Loucy (cell line): ENCODE measurements around the gene BRS3.
"Not testable (repeated sequence)": the region's sequence is repeated elsewhere in the genome, so short reads cannot be mapped to it uniquely, and the experiment has no call there.

Experiments used
- H2AFZ ChIP-seq: fragments of 200-600 bp; sonication (generic); 2 replicates; pipeline ENCODE4 v1.6.0; 2016; ENCODE audit warnings: antibody characterized with exemption, mild to moderate bottlenecking, low read length, moderate library complexity
- H3F3A ChIP-seq: fragments of 200-600 bp; 2 replicates; pipeline ENCODE4 v1.6.0; 2016; ENCODE audit warnings: antibody characterized with exemption, low read depth, mild to moderate bottlenecking
- H3K27me3 ChIP-seq: fragments of 200-600 bp; sonication (generic); 2 replicates; pipeline ENCODE4 v1.6.1; 2014; ENCODE audit warnings: low read length, mild to moderate bottlenecking; ENCODE audit not compliant: insufficient read depth, poor library complexity, severe bottlenecking
- H3K36me3 ChIP-seq: fragments of 200-600 bp; sonication (generic); 2 replicates; pipeline ENCODE4 v1.6.1; 2016; ENCODE audit warnings: low read length; ENCODE audit not compliant: insufficient read depth
- H3K4me1 ChIP-seq: fragments of 200-600 bp; sonication (generic); 2 replicates; pipeline ENCODE4 v1.5.1; 2014; ENCODE audit warnings: low read length, mild to moderate bottlenecking; ENCODE audit not compliant: insufficient read depth, poor library complexity, severe bottlenecking
- H3K4me2 ChIP-seq: fragments of 200-600 bp; sonication (generic); 2 replicates; pipeline ENCODE4 v1.6.0; 2014; ENCODE audit warnings: antibody characterized with exemption, low read length, low read depth, mild to moderate bottlenecking; ENCODE audit not compliant: poor library complexity, severe bottlenecking
- H3K4me3 ChIP-seq: fragments of 200-600 bp; sonication (generic); 2 replicates; pipeline ENCODE4 v1.5.1; 2014; ENCODE audit warnings: low read length, mild to moderate bottlenecking, mixed read lengths; ENCODE audit not compliant: poor library complexity, severe bottlenecking
- H3K79me2 ChIP-seq: fragments of 200-600 bp; sonication (generic); 2 replicates; pipeline ENCODE4 v1.6.1; 2014; ENCODE audit warnings: low read length; ENCODE audit not compliant: insufficient read depth
- H3K9ac ChIP-seq: fragments of 200-600 bp; sonication (generic); 2 replicates; pipeline ENCODE4 v1.6.0; 2014; ENCODE audit warnings: mild to moderate bottlenecking, low read depth, low read length, moderate library complexity; ENCODE audit not compliant: poor library complexity, severe bottlenecking
- H3K9me2 ChIP-seq: fragments of 200-600 bp; sonication (generic); replicated peaks from 2 replicates; pipeline ENCODE4 v1.6.1; 2016; ENCODE audit warnings: low read depth, low read length, mixed read lengths
- H3K9me3 ChIP-seq: fragments of 200-600 bp; sonication (generic); 2 replicates; pipeline ENCODE4 v1.6.1; 2014; ENCODE audit warnings: mild to moderate bottlenecking, antibody characterized with exemption, low read length, low read depth; ENCODE audit not compliant: insufficient read depth
- H4K20me1 ChIP-seq: fragments of 200-600 bp; sonication (generic); 2 replicates; pipeline ENCODE4 v1.6.0; 2014; ENCODE audit warnings: antibody characterized with exemption, low read length, mild to moderate bottlenecking; ENCODE audit not compliant: insufficient read depth, poor library complexity, severe bottlenecking
- EZH2phosphoT487 ChIP-seq: fragments of 200-600 bp; IDR thresholded peaks from 2 replicates; pipeline ENCODE4 v1.6.1; 2018; ENCODE audit warnings: antibody characterized with exemption, mild to moderate bottlenecking, moderate library complexity, borderline replicate concordance
- TF ChIP-seq, protein P1 (sequence below): fragments of 200-600 bp; sonication (generic); conservative IDR thresholded peaks from 2 replicates; pipeline ENCODE4 v1.5.1; 2014; ENCODE audit warnings: mild to moderate bottlenecking, antibody characterized with exemption, low read length

BRS3 gene

DNA sequence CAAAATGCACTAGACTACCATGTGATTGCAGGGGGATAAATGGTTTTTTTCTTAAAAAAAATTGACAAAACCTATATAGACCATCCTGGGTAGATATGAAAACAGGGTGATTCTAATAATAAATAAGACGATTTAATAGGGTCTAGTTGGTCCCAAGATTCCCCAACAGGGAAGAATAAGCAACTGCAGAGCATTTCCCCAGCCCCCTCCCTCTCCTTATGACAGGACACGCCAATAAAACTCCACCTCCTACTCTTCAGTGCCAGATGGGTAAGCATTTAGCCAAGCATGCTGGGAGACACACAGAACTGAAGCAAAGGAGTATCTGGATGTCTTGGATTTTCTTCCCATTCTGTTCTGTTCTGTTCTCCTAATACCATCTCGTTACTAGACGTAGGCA is at the start of gene BRS3:
BRS3 (plus strand) TSS at position 301 of the 400 bp plus-strand sequence. CDS start 168 bp downstream, outside the sequence.
- no peak within 1 kb of the TSS for H3K9ac ChIP-seq
- no peak within 1 kb of the TSS for H2AFZ ChIP-seq
- H3K4me3 ChIP-seq, result no peak within 1 kb of the TSS
- TF ChIP-seq, protein P1, sequence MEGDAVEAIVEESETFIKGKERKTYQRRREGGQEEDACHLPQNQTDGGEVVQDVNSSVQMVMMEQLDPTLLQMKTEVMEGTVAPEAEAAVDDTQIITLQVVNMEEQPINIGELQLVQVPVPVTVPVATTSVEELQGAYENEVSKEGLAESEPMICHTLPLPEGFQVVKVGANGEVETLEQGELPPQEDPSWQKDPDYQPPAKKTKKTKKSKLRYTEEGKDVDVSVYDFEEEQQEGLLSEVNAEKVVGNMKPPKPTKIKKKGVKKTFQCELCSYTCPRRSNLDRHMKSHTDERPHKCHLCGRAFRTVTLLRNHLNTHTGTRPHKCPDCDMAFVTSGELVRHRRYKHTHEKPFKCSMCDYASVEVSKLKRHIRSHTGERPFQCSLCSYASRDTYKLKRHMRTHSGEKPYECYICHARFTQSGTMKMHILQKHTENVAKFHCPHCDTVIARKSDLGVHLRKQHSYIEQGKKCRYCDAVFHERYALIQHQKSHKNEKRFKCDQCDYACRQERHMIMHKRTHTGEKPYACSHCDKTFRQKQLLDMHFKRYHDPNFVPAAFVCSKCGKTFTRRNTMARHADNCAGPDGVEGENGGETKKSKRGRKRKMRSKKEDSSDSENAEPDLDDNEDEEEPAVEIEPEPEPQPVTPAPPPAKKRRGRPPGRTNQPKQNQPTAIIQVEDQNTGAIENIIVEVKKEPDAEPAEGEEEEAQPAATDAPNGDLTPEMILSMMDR, result no peak
- TF ChIP-seq EZH2phosphoT487, result no peak
- no peaks in the 10 kb centered on the region for H3K9me3 ChIP-seq
- H3K4me2 ChIP-seq, result no peak within 1 kb of the TSS
- no peaks in the 10 kb centered on the region for H3F3A ChIP-seq
- H3K9me2 ChIP-seq, result no peaks in the 10 kb centered on the region
- no peaks in the 10 kb centered on the region for H3K4me1 ChIP-seq
- no peaks in the 10 kb centered on the region for H3K79me2 ChIP-seq
- no peaks in the 10 kb centered on the region for H3K36me3 ChIP-seq
- no peaks in the 10 kb centered on the region for H3K27me3 ChIP-seq
- no peaks in the 10 kb centered on the region for H4K20me1 ChIP-seq

DNA sequence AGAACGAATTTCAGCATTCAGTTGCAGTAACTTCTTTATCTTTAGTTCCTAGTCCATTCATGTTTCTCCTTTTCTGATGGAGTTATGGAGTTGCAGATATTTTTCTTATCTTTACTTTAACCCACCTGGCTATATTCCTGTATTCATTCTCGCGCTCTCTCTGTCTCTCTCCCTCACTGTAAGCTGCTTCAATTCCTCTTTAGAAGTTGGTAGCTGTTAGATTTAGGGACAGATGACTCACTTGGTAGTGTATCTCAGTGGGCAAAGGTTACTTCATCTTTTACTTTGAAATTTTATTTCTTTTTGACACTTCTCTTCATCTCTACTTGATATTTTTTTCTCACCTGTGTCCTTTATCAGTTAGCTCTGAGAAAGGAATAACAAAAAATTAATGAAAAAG is 49.6 kb upstream of the BRS3 start:
- no peaks in the 10 kb centered on the region for H3K79me2 ChIP-seq
- H3K4me2 ChIP-seq, result no peak overlapping the region
- no peaks in the 10 kb centered on the region for H4K20me1 ChIP-seq
- H3K9ac ChIP-seq, result no peak overlapping the region
- no peaks in the 10 kb centered on the region for H3K9me3 ChIP-seq
- no peaks in the 10 kb centered on the region for H3F3A ChIP-seq
- H3K9me2 ChIP-seq, result no peaks in the 10 kb centered on the region
- no peaks in the 10 kb centered on the region for H3K27me3 ChIP-seq
- TF ChIP-seq, protein P1, result no peak
- no peak for TF ChIP-seq EZH2phosphoT487
- no peak overlapping the region for H3K4me3 ChIP-seq
- no peaks in the 10 kb centered on the region for H3K4me1 ChIP-seq
- no peaks in the 10 kb centered on the region for H3K36me3 ChIP-seq
- no peak overlapping the region for H2AFZ ChIP-seq

DNA sequence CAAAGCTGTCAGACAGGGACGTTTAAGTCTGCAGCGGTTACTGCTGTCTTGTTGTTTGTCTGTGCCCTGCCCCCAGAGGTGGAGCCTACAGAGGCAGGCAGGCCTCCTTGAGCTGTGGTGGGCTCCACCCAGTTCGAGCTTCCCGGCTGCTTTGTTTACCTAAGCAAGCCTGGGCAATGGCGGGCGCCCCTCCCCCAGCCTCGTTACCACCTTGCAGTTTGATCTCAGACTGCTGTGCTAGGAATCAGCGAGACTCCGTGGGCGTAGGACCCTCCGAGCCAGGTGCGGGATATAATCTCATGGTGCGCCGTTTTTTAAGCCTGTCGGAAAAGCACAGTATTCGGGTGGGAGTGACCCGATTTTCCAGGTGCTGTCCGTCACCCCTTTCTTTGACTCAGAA is 42.1 kb upstream of the BRS3 start:
- H3K9ac ChIP-seq, H3K9me3 ChIP-seq, H2AFZ ChIP-seq, H3K4me2 ChIP-seq, H3K27me3 ChIP-seq, H3K4me1 ChIP-seq, H3K9me2 ChIP-seq, H4K20me1 ChIP-seq, H3K36me3 ChIP-seq, H3K79me2 ChIP-seq, H3F3A ChIP-seq, H3K4me3 ChIP-seq: not testable (repeated sequence)

DNA sequence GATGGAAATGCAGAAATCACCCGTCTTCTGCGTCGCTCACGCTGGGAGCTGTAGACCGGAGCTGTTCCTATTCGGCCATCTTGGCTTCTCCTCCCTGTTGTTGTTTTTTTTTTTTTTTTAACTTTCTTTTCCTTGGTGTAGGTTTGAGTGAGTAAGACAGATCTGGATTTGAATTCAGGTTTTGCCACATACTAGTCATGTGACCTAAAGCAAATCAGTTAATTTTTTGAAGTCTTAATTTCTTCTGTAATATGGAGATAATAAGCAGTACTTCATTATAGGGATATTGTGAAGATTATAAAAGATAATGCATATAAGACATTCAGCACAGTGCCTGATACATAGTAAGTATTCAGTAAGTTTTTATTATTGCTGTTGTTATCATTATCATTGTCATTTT is 41.5 kb upstream of the BRS3 start:
- Histone ChIP-seq H2AFZ (no peak overlapping the region), H3K27me3 (no peaks in the 10 kb centered on the region), H3K4me3 (no peak overlapping the region), H3K36me3 (no peaks in the 10 kb centered on the region), H3K4me1 (no peaks in the 10 kb centered on the region), H3F3A (no peaks in the 10 kb centered on the region), H3K9ac (no peak overlapping the region), H3K4me2 (no peak overlapping the region), H3K9me2 (no peaks in the 10 kb centered on the region), H3K79me2 (no peaks in the 10 kb centered on the region), H4K20me1 (no peaks in the 10 kb centered on the region), H3K9me3 (no peaks in the 10 kb centered on the region)
- TF ChIP-seq, protein P1, result no peak
- no peak for TF ChIP-seq EZH2phosphoT487
